GM12873 (cell line): ENCODE data around the gene UBE2H.

Experiments
- TF ChIP-seq, protein P1 (sequence below): IDR thresholded peaks from 2 replicates; pipeline ENCODE4 v1.5.1; 2012; ENCODE audit warnings: low read depth, mild to moderate bottlenecking, moderate library complexity, low read length, control low read depth; ENCODE audit not compliant: insufficient read depth; ENCODE audit errors: missing control alignments

Gene UBE2H

GRCh38 chr7:129948338-129948737, 4.4 kb downstream of the UBE2H start:
- TF ChIP-seq, protein P1, sequence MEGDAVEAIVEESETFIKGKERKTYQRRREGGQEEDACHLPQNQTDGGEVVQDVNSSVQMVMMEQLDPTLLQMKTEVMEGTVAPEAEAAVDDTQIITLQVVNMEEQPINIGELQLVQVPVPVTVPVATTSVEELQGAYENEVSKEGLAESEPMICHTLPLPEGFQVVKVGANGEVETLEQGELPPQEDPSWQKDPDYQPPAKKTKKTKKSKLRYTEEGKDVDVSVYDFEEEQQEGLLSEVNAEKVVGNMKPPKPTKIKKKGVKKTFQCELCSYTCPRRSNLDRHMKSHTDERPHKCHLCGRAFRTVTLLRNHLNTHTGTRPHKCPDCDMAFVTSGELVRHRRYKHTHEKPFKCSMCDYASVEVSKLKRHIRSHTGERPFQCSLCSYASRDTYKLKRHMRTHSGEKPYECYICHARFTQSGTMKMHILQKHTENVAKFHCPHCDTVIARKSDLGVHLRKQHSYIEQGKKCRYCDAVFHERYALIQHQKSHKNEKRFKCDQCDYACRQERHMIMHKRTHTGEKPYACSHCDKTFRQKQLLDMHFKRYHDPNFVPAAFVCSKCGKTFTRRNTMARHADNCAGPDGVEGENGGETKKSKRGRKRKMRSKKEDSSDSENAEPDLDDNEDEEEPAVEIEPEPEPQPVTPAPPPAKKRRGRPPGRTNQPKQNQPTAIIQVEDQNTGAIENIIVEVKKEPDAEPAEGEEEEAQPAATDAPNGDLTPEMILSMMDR = no peak

- TF ChIP-seq, protein P1 = no peak
Observed at GRCh38 chr7:129947701-129948100, 5.1 kb downstream of the UBE2H start.

DNA sequence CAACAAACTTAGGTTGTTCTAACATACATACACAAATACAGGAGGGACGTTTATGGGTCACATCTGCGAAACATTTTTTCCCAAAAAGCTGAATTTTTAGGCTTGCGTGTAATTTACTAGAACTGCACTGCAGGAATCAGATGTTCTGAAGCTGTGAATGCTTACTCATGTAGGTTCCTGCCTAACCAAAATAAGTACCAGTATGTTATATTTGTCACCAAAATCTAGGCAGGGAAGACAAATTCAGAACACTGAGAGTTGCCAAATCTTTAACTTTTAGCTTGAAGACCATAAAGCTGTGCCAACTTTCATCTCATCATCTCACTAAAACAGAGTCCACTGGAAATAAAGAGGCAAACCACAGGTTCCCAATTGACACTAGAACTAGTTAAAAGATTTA, 5.7 kb downstream of the UBE2H start:
- TF ChIP-seq, protein P1 = no peak

- TF ChIP-seq, protein P1 = no peak
Observed at GRCh38 chr7:129946282-129946681, 6.5 kb downstream of the UBE2H start.

GRCh38 chr7:129943352-129943751, 9.4 kb downstream of the UBE2H start:
- TF ChIP-seq, protein P1 = no peak

- TF ChIP-seq, protein P1 = no peak
Observed at GRCh38 chr7:129940329-129940728, 12.4 kb downstream of the UBE2H start.

DNA sequence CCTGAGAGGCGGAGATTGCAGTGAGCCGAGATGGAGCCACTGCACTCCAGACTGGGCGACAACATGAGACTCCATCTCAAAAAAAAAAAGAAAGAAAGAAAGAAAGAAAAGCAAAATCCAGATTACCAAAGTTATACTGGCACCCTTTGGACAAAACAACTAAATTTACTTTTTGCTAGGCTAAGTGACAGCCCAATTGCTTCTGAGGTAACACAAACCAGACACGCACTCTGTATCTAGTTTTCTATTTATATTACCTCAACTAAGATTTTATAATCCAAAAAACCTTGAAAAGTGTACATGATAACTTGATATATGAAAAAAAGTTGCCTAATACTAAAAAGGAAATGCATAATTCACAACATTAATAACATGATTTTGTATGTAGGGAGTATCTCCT, 12.9 kb downstream of the UBE2H start:
- TF ChIP-seq, protein P1 = no peak
